Hepatocyte (in vitro differentiated cells): ENCODE measurements around the gene HRAS.

Experiments
- CTCF ChIP-seq: fragments of 200-600 bp; sonication (generic); IDR thresholded peaks from 2 replicates; pipeline ENCODE4 v1.5.1; 2016; ENCODE audit warnings: antibody characterized with exemption, mild to moderate bottlenecking; ENCODE audit not compliant: poor library complexity
- EZH2 ChIP-seq: fragments of 200-600 bp; sonication (generic); IDR thresholded peaks from 2 replicates; pipeline ENCODE4 v1.6.1; 2016; ENCODE audit warnings: antibody characterized with exemption, mild to moderate bottlenecking, borderline replicate concordance

GRCh38 chr11:579830-580601 is 44.6 kb upstream of the HRAS start:
- TF ChIP-seq CTCF: no peak
- TF ChIP-seq EZH2: no peak
